Activated CD4-positive, alpha-beta T cell treated with anti-CD3 and anti-CD28 coated beads, Interleukin-2, amount 10 ng/mL, durations not matched to agents 24 days and 14 days (primary cell): Measurements from ENCODE around the gene ABLIM1. TPM values are rescaled to one million over a fixed set of nuclear protein-coding genes. Genes with fewer than 3 reads are reported as not detected.

Experiments
- DNase-seq: peaks from one replicate; pipeline ENCODE4 v3.0.0; 2022
- H3K27ac Mint-ChIP-seq: one replicate; pipeline ENCODE4 v1.8.0; 2022; ENCODE audit warnings: mild to moderate bottlenecking, mixed read lengths
- H3K27me3 Mint-ChIP-seq: one replicate; pipeline ENCODE4 v1.8.0; 2022; ENCODE audit warnings: mixed read lengths
- H3K36me3 Mint-ChIP-seq: one replicate; pipeline ENCODE4 v1.8.0; 2022; ENCODE audit warnings: low read depth, mild to moderate bottlenecking, mixed read lengths
- H3K4me1 Mint-ChIP-seq: one replicate; pipeline ENCODE4 v1.8.0; 2021; ENCODE audit warnings: mixed read lengths
- H3K4me3 Mint-ChIP-seq: one replicate; pipeline ENCODE4 v1.8.0; 2022; ENCODE audit warnings: mild to moderate bottlenecking, moderate library complexity, mixed read lengths
- H3K9me3 Mint-ChIP-seq: one replicate; pipeline ENCODE4 v1.8.0; 2021; ENCODE audit warnings: mixed read lengths
- intact Hi-C: fragments of 100-400 bp; cut with micrococcal nuclease; formaldehyde crosslinking; loops from one replicate; pipeline ENCODE4 v1.15.1; 2023
- total RNA-seq: library from RNA; stranded (reverse); gene quantifications from 2 replicates; pipeline ENCODE4 v1.2.3, GENCODE V29; 2022

ABLIM1 gene
- total RNA-seq, 1 donor from 2014 or later, result 16.5 TPM

GRCh38 chr10:114384181-114384580, 273.9 kb downstream of the ABLIM1 start:
- Mint-ChIP-seq H3K27ac (no peak overlapping the region), H3K4me1 (peaks cover 10% of the 10 kb centered on the region), H3K27me3 (peaks cover 23% of the 10 kb centered on the region), H3K4me3 (no peak overlapping the region), H3K36me3 (peaks cover 2% of the 10 kb centered on the region), H3K9me3 (peaks cover 11% of the 10 kb centered on the region)
- intact Hi-C loops, result no loop called here
- DNase-seq, result no peak

Other genes with a start within 250 kb of the ABLIM1 start
- 24.2 and 24.7 TPM in 2 replicates for gene FHIP2A, start 163.5 kb upstream of the ABLIM1 start, total RNA-seq